Pancreas (tissue), 10 donors: ENCODE results near the gene NAV3. TPM values are rescaled to one million over a fixed set of nuclear protein-coding genes. Genes with fewer than 3 reads are reported as not detected.

Experiments
- ATAC-seq, 4 donors: fragments of 200-7000 bp; cut with Tn5 transposase; one replicate each; pipeline versions ENCODE4 v1.8.0 to v1.9.1; 2020; ENCODE audit warnings: mild to moderate bottlenecking in 4 of 4, moderate library complexity in 4 of 4
- DNase-seq, 6 donors: peaks; one replicate each; pipeline ENCODE4 v3.0.0-alpha.2; 2020
- FAIRE-seq: peaks from 2 replicates; lab custom pipeline; 2012; peaks lifted over from hg19 to GRCh38; lab: Jason Lieb, UNC
- H3K27ac ChIP-seq, 4 donors: fragments of 200-600 bp; sonication (generic); 1 replicate in 3 of 4; 2 replicates in 1 of 4; pipeline versions ENCODE4 v1.5.0 to v1.8.0; 2020
- H3K27me3 ChIP-seq, 4 donors: fragments of 200-600 bp; one replicate each; pipeline ENCODE4 v1.8.0; 2021
- H3K36me3 ChIP-seq, 3 donors: fragments of 200-600 bp; sonication (generic) in 1 of 3; one replicate each; pipeline versions ENCODE4 v1.5.0 to v1.8.0; 2020 to 2021
- H3K4me1 ChIP-seq, 3 donors: fragments of 200-600 bp; one replicate each; pipeline ENCODE4 v1.8.0; 2021
- H3K4me3 ChIP-seq, 4 donors: fragments of 200-600 bp; sonication (generic) in 2 of 4; one replicate each; pipeline versions ENCODE4 v1.5.0 to v1.8.0; 2020 to 2021
- H3K9me3 ChIP-seq, 4 donors: fragments of 200-600 bp; one replicate each; pipeline ENCODE4 v1.8.0; 2021
- CTCF ChIP-seq, 4 donors: fragments of 200-600 bp; sonication (generic) in 3 of 4; IDR thresholded peaks; one replicate each; pipeline versions ENCODE4 v1.5.0 to v1.8.0; 2021; ENCODE audit warnings: antibody characterized with exemption in 4 of 4
- WGBS, 2 donors: extraction: QIAGEN DNeasy Blood & Tissue Kit; methylation state at CpG; one replicate each; pipeline ENCODE4 v1.1.7; 2013; 5-methylcytosine and 5-hydroxymethylcytosine counted together
- intact Hi-C, 3 donors: fragments of 100-400 bp; cut with DNase I; formaldehyde crosslinking; loops; one replicate each; pipeline versions ENCODE4 v1.11.1 to v1.14.2; 2022
- polyA plus RNA-seq, 2 donors: library from polyadenylated mRNA; stranded (reverse); fragments of 200-250 nt; gene quantifications; one replicate each; pipeline ENCODE4 v1.2.3, GENCODE V29; 2013
- total RNA-seq, 6 donors: library from RNA; stranded (reverse); fragmentation: NEBNext Ultra II Directional in 4 of 6; extraction: Animal tissue kit (Norgen Biotek cat#: 25700) in 4 of 6; gene quantifications; one replicate each; pipeline versions ENCODE4 v1.2.1 to v1.2.4, GENCODE V29; 2021 to 2023
- donor health status: healthy with polysubstance abuse.
- donor health status: DM: no; HTN: no; CAD: no; lungs with moderate emphysema.
- donor health status: DM: no; HTN: no; CAD: no.
- donor health status: control.
- donor health status: control.
- donor health status: Bipolar disorder and iron deficiency.
- donor health status: DM: yes; HTN: yes; CAD: no.
- donor health status: DM: no; HTN: no; CAD: no.
- donor health status: DM: no; HTN: no; CAD: no.
- donor health status: DM: yes; HTN: yes; CAD: no.

NAV3 gene
- total and polyA plus RNA-seq, 8 donors, result 0.46 to 3.7 (median 0.68) TPM

DNA sequence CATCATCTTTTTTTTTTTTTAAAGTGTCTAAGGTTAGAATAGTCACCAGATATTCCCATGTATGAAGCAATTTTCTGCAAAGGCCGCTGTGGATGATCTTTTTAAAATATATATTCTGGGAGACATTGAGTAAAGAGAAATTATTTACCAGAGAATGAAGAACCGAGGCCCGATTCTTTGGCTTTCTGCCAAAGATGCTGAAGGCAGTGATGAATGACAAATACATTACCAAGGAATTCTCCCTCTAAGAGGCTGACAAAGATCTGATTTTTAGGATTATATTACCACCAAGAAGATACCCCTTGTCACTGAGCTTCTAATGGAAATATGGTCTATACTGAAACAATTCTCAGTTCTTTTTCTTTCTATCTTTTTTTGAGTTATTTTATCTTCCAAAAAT lies 336.8 kb downstream of the NAV3 start:
- TF ChIP-seq CTCF (IDR thresholded peaks at IDR 0.05), result no peak
- no peak overlapping the region for H3K27ac ChIP-seq
- H3K9me3 ChIP-seq, result no peaks in the 10 kb centered on the region
- ATAC-seq (no peak), DNase-seq (no peak), FAIRE-seq (no peak)
- H3K27me3 ChIP-seq, result no peaks in the 10 kb centered on the region
- H3K36me3 ChIP-seq, result no peaks in the 10 kb centered on the region
- no peak overlapping the region for H3K4me3 ChIP-seq
- intact Hi-C loops, result no loop called here
- WGBS, 2 donors, result 8 to 12% methylated on average over 3 of the region's 3 CpGs
- H3K4me1 ChIP-seq, result no peaks in the 10 kb centered on the region

DNA sequence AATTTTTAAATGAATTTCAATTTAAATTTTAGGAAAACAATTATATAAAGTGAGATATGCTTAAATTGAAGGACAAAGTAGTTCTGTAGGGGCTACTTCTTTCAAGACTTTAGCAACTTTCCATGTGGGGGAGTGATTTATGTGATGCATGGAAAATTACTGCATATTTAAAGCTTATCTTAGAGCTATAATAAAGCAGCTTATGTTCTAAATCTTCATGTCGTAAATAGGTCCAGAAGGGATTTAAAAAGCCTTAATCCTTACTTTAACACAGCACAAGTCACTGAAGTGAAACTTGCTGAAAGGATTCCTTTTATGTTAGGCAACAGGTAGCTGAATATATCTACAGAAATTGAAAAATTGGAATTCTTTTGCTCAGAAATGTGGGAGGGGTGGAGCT lies 340.4 kb downstream of the NAV3 start:
- intact Hi-C loops, result no loop called here
- FAIRE-seq (no peak), DNase-seq (no peak), ATAC-seq (no peak)
- 36 to 37% methylated on average over 1 of the region's 1 CpG for WGBS, 2 donors
- H3K4me1 ChIP-seq, result no peaks in the 10 kb centered on the region
- no peak overlapping the region for H3K4me3 ChIP-seq
- H3K27me3 ChIP-seq, result no peaks in the 10 kb centered on the region
- H3K9me3 ChIP-seq, result no peaks in the 10 kb centered on the region
- H3K27ac ChIP-seq, result no peak overlapping the region
- no peak for TF ChIP-seq CTCF (IDR thresholded peaks at IDR 0.05)
- H3K36me3 ChIP-seq, result no peaks in the 10 kb centered on the region

GRCh38 chr12:78176643-78177042 lies 345.9 kb downstream of the NAV3 start:
- FAIRE-seq (no peak), DNase-seq (no peak), ATAC-seq (no peak)
- Histone ChIP-seq H3K4me3 (no peak overlapping the region), H3K4me1 (no peaks in the 10 kb centered on the region), H3K27me3 (no peaks in the 10 kb centered on the region), H3K27ac (no peak overlapping the region), H3K36me3 (no peaks in the 10 kb centered on the region), H3K9me3 (no peaks in the 10 kb centered on the region)
- intact Hi-C loops, result no loop called here
- TF ChIP-seq CTCF (IDR thresholded peaks at IDR 0.05), result no peak
- 68 to 80% methylated on average over 4 of the region's 4 CpGs for WGBS, 2 donors

DNA sequence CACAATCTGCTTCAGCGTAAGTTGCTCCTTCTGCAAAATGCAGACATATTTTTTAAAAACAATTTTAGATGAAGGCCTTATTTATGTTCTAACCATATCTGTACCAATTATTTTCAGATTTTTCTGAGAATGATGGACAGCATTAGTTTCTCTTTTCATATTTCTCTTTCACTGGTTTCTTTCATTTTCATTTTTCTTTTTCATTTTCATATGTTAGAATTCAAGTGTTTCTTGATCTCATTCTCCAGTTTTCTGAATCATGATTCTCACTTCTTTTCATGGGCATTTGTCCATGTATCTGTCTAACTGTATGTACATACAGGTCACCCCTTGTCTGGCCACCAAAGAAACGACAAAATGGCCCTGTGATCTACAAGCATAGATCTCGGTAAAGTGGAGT lies 346.6 kb downstream of the NAV3 start:
- Histone ChIP-seq H3K9me3 (no peaks in the 10 kb centered on the region), H3K36me3 (no peaks in the 10 kb centered on the region), H3K27ac (no peak overlapping the region), H3K4me1 (no peaks in the 10 kb centered on the region), H3K4me3 (no peak overlapping the region), H3K27me3 (no peaks in the 10 kb centered on the region)
- TF ChIP-seq CTCF (IDR thresholded peaks at IDR 0.05), result no peak
- WGBS, 2 donors, result 74 to 85% methylated on average over 3 of the region's 3 CpGs
- intact Hi-C loops, result no loop called here
- ATAC-seq (no peak), FAIRE-seq (no peak), DNase-seq (no peak)

- FAIRE-seq (no peak), ATAC-seq (no peak), DNase-seq (no peak)
- 57 to 62% methylated on average over 6 of the region's 6 CpGs for WGBS, 2 donors
- no peaks in the 10 kb centered on the region for H3K27me3 ChIP-seq
- TF ChIP-seq CTCF (IDR thresholded peaks at IDR 0.05), result no peak
- no peaks in the 10 kb centered on the region for H3K4me1 ChIP-seq
- H3K36me3 ChIP-seq, result no peaks in the 10 kb centered on the region
- intact Hi-C loops, result no loop called here
- no peak overlapping the region for H3K27ac ChIP-seq
- H3K4me3 ChIP-seq, result no peak overlapping the region
- H3K9me3 ChIP-seq, result no peaks in the 10 kb centered on the region
Measured at GRCh38 chr12:78179346-78179745, 348.7 kb downstream of the NAV3 start.
